Mesodermal cell (in vitro differentiated cells): ENCODE results near the gene PPM1J.

Experiments
- H3K27ac ChIP-seq: 2 replicates; pipeline ENCODE4 v1.7.0; 2013; ENCODE audit warnings: mild to moderate bottlenecking, low read depth, low read length, moderate library complexity; ENCODE audit not compliant: severe bottlenecking
- H3K36me3 ChIP-seq: 2 replicates; pipeline ENCODE4 v1.7.1; 2013; ENCODE audit warnings: mild to moderate bottlenecking, low read length, moderate library complexity; ENCODE audit not compliant: control insufficient read depth, insufficient read depth
- H3K4me1 ChIP-seq: one replicate; pipeline ENCODE4 v1.7.1; 2013; ENCODE audit warnings: mild to moderate bottlenecking, low read length; ENCODE audit not compliant: insufficient read depth, control insufficient read depth, poor library complexity, severe bottlenecking
- H3K4me3 ChIP-seq: 2 replicates; pipeline ENCODE4 v1.7.0; 2013; ENCODE audit warnings: low read length, control low read depth, mild to moderate bottlenecking; ENCODE audit not compliant: insufficient read depth, poor library complexity, severe bottlenecking; ENCODE audit errors: extremely low read depth
- H3K9me3 ChIP-seq: 2 replicates; pipeline ENCODE4 v1.7.1; 2013; ENCODE audit warnings: mild to moderate bottlenecking, low read length, moderate library complexity; ENCODE audit not compliant: control insufficient read depth
- WGBS, 2 experiments: methylation state at CpG; one replicate each; pipeline ENCODE4 v1.1.5; 2013; ENCODE audit warnings: missing lambda C conversion rate in 2 of 2; ENCODE audit not compliant: insufficient coverage in 2 of 2; 5-methylcytosine and 5-hydroxymethylcytosine counted together

The PPM1J gene

GRCh38 chr1:112720800-112721199 is 5.7 kb upstream of the PPM1J start:
- Histone ChIP-seq H3K27ac (no peak overlapping the region), H3K9me3 (no peaks in the 10 kb centered on the region), H3K4me1 (peaks cover 14% of the 10 kb centered on the region), H3K4me3 (no peak overlapping the region), H3K36me3 (no peaks in the 10 kb centered on the region)
- WGBS, 2 experiments, result 80% methylated on average over 1 of the region's 3 CpGs; no CpG with 5 or more reads in 1 of the 2 experiments

GRCh38 chr1:112719706-112720105 is 4.6 kb upstream of the PPM1J start:
- Histone ChIP-seq H3K4me3 (no peak overlapping the region), H3K9me3 (no peaks in the 10 kb centered on the region), H3K36me3 (no peaks in the 10 kb centered on the region), H3K4me1 (peaks cover 15% of the 10 kb centered on the region), H3K27ac (no peak overlapping the region)
- no CpG with 5 or more reads among the region's 2 CpGs for WGBS, 2 experiments

GRCh38 chr1:112718691-112719418 is 3.7 kb upstream of the PPM1J start:
- H3K27ac ChIP-seq, result no peak overlapping the region
- H3K4me3 ChIP-seq, result no peak overlapping the region
- H3K4me1 ChIP-seq, result peaks cover 15% of the 10 kb centered on the region
- WGBS, 2 experiments, result 35 to 44% methylated on average over 31 to 44 of the region's 44 CpGs
- H3K36me3 ChIP-seq, result no peaks in the 10 kb centered on the region
- no peaks in the 10 kb centered on the region for H3K9me3 ChIP-seq

GRCh38 chr1:112717263-112717873 is 2.2 kb upstream of the PPM1J start:
- no peak overlapping the region for H3K4me3 ChIP-seq
- no peak overlapping the region for H3K27ac ChIP-seq
- WGBS, 2 experiments, result no CpG with 5 or more reads among the region's 2 CpGs
- H3K9me3 ChIP-seq, result no peaks in the 10 kb centered on the region
- no peaks in the 10 kb centered on the region for H3K36me3 ChIP-seq
- H3K4me1 ChIP-seq, result peaks cover 13% of the 10 kb centered on the region

- peaks cover 17% of the 10 kb centered on the region for H3K4me1 ChIP-seq
- H3K4me3 ChIP-seq, result peak overlapping the region; percentile 56
- no peaks in the 10 kb centered on the region for H3K36me3 ChIP-seq
- no peaks in the 10 kb centered on the region for H3K9me3 ChIP-seq
- 8 to 20% methylated on average over 4 to 12 of the region's 13 CpGs for WGBS, 2 experiments
- H3K27ac ChIP-seq, result no peak overlapping the region
These were observed 1.1 kb upstream of the PPM1J start for GRCh38 chr1:112716133-112716720.

- Histone ChIP-seq H3K4me3 (peak overlapping the region; percentile 56), H3K36me3 (no peaks in the 10 kb centered on the region), H3K27ac (no peak overlapping the region), H3K4me1 (peaks cover 20% of the 10 kb centered on the region), H3K9me3 (no peaks in the 10 kb centered on the region)
- WGBS, 2 experiments, result 0% methylated on average over 50 to 67 of the region's 86 CpGs
These were observed 544 bp downstream of the PPM1J start for GRCh38 chr1:112714313-112715263.

GRCh38 chr1:112713466-112714312 is 1.4 kb downstream of the PPM1J start:
- Histone ChIP-seq H3K9me3 (no peaks in the 10 kb centered on the region), H3K4me3 (peak overlapping the region; percentile 56), H3K4me1 (peaks cover 20% of the 10 kb centered on the region), H3K36me3 (no peaks in the 10 kb centered on the region), H3K27ac (no peak overlapping the region)
- 28 to 89% methylated on average over 3 to 7 of the region's 14 CpGs for WGBS, 2 experiments

- no peak overlapping the region for H3K27ac ChIP-seq
- WGBS, 2 experiments, result 71 to 90% methylated on average over 7 to 8 of the region's 9 CpGs
- H3K36me3 ChIP-seq, result no peaks in the 10 kb centered on the region
- no peak overlapping the region for H3K4me3 ChIP-seq
- no peaks in the 10 kb centered on the region for H3K9me3 ChIP-seq
- peaks cover 24% of the 10 kb centered on the region for H3K4me1 ChIP-seq
These were observed 2.4 kb downstream of the PPM1J start for GRCh38 chr1:112712701-112713128.

GRCh38 chr1:112712191-112712590 is 2.9 kb downstream of the PPM1J start:
- Histone ChIP-seq H3K9me3 (no peaks in the 10 kb centered on the region), H3K36me3 (no peaks in the 10 kb centered on the region), H3K4me3 (no peak overlapping the region), H3K4me1 (peaks cover 26% of the 10 kb centered on the region), H3K27ac (no peak overlapping the region)
- 100% methylated on average over 2 of the region's 7 CpGs; no CpG with 5 or more reads in 1 of the 2 experiments for WGBS, 2 experiments
